ENCODE measurements around the gene SOHLH2. TPM values are rescaled to one million over a fixed set of nuclear protein-coding genes. Genes with fewer than 3 reads are reported as not detected.

The SOHLH2 gene, protein sequence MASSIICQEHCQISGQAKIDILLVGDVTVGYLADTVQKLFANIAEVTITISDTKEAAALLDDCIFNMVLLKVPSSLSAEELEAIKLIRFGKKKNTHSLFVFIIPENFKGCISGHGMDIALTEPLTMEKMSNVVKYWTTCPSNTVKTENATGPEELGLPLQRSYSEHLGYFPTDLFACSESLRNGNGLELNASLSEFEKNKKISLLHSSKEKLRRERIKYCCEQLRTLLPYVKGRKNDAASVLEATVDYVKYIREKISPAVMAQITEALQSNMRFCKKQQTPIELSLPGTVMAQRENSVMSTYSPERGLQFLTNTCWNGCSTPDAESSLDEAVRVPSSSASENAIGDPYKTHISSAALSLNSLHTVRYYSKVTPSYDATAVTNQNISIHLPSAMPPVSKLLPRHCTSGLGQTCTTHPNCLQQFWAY
- not detected in 2 replicates for total RNA-seq

DNA sequence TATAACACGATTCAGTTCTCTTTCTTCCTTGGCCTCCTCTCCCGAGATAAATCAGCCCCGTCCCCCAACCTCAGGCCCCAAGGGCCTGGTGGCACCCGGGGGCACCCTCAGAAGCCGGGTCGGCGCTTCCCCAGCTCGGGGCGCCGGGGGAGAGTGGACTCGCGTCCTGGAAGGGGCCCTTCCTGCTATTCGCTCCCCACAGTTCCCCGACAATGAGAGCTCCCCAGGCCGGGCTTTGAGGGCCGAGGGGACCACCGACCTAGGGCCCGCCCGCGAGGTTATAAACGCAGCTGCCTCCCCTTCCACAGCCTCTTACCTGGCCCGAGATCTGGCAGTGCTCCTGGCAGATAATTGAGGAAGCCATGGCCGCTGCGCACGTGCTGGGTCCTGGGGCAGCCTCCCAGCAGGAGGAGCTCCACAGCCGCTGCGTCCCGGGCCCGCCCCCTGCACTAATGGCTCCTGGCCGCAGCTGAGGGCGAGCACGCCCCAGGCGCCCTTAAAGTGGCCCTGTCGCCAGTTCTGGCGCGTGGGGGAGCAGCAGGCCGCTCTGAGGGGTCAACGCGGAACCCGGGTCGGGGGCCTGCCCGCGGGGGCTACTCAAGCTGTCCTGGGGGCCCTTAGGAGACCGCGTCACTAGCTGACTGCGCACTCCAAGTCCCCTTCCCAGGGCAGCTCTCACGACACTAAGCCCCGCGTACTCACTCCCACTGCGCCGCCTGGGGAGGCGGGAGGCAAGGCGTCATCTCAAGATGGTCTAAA lies at the start of gene SOHLH2:
TSS of gene SOHLH2 (minus strand) at position 394 of the 759 bp plus-strand sequence. CDS start at position 364, 30 bp downstream.
- intact Hi-C loops (cut with micrococcal nuclease): no loop called here

DNA sequence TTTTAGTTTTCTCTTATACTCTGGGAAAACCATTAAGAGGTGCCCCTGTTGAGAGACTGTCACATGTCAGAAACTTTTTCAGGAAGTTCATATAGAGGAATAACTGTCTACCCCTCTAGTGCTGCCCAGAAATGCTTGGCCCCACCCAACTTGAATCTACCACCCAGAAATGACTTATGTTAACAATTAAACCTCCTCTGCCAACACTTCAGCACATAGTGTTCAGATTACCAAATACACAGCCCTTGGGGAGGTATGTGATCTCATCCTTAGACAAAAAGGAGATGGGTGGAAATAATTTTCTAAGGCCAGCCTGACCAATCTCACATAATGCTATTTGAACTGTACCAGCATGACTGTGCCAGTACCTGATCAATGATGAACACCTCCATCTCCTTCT lies 47.6 kb upstream of the SOHLH2 start:
- intact Hi-C loops (cut with micrococcal nuclease): no loop called here

DNA sequence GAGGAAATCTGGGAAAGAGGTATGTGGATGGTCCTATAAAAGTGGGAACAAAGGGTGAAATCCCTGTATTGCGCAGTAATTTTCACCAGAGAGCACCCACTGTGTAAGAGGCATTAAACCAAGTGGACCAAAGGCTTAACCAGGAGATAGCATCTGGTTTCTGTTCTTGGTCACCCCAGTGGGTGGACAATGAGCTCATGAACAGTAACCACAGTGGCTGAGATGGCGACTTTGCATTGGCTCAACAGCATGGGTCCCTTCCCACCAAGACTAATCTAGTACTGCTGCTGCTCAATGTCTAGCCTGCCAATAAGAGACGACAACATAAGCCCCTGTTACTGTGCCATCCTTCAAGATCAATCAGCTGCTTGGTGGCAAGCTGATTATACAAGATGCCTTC lies 46.7 kb upstream of the SOHLH2 start:
- intact Hi-C loops (cut with micrococcal nuclease): no loop called here

- intact Hi-C loops (cut with micrococcal nuclease): no loop called here
Measured at GRCh38 chr13:36259361-36260137, 45.2 kb upstream of the SOHLH2 start.

GRCh38 chr13:36258831-36259230 lies 44.5 kb upstream of the SOHLH2 start:
- intact Hi-C loops (cut with micrococcal nuclease): no loop called here

- intact Hi-C loops (cut with micrococcal nuclease): no loop called here
Measured at GRCh38 chr13:36251526-36251925, 37.2 kb upstream of the SOHLH2 start.

DNA sequence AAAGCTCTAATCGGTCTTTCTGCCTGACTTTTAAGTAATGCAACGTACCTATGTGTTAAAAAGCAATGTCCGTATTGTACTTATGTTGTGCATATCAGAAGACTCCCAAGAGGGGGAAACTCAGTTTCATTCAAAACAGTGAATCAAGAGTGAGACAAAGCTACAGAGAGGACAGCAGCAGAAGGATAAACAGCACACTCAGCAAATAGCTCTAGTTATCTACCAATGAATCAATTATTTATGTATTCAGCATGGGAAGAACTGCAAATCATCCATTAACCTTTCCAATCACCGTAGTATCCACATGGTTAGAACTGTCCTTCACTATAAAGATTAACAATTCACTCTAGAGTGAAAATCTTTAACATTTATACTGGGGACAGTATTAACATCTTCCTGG lies 36.7 kb upstream of the SOHLH2 start:
- intact Hi-C loops (cut with micrococcal nuclease): no loop called here

DNA sequence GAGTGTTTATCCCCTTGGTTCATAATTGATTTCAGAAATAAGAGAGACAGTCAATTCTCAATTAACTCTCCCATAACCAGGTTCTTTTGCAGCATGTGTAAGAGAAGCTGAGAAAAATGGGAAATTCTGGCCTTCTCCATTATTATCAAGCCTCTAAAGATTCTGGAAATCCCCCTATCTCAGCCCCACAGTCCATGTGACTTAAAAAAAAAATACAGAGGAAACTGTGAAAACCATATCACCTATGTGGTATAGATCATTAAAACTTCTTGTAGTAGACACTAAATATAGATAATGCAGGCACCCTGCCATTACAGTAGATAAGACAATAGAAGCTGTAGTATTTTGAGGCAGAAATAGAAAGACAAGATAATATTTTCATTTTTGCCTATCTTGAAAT lies 34.3 kb upstream of the SOHLH2 start:
- intact Hi-C loops (cut with micrococcal nuclease): no loop called here

GRCh38 chr13:36244990-36245389 lies 30.6 kb upstream of the SOHLH2 start:
- intact Hi-C loops (cut with micrococcal nuclease): no loop called here

- intact Hi-C loops (cut with micrococcal nuclease): no loop called here
Measured at GRCh38 chr13:36244073-36244472, 29.7 kb upstream of the SOHLH2 start.

DNA sequence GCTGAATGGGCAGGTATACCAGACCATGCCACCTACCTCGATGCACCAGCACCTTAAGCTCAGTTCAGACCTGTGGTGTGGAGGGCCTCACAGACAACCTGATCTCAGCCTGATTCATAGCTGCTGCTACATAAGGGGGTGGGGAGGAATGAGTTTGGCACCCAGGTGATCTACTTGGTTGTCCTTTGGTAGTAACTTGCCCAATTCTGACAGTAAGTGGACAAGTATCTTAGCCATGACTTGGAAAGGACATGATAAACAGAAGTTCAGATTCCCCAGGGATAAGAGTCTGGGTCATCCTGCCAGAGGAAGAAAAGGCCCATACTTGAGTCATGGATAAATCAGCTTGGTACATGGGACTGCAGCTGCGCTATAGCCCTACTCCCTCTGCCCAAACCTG lies 28.4 kb upstream of the SOHLH2 start:
- intact Hi-C loops (cut with micrococcal nuclease): no loop called here

- intact Hi-C loops (cut with micrococcal nuclease): no loop called here
Measured at GRCh38 chr13:36231236-36231635, 16.9 kb upstream of the SOHLH2 start.

GRCh38 chr13:36224730-36225129 lies 10.4 kb upstream of the SOHLH2 start:
- intact Hi-C loops (cut with micrococcal nuclease): no loop called here

- intact Hi-C loops (cut with micrococcal nuclease): no loop called here
Measured at GRCh38 chr13:36219883-36220282, 5.5 kb upstream of the SOHLH2 start.

DNA sequence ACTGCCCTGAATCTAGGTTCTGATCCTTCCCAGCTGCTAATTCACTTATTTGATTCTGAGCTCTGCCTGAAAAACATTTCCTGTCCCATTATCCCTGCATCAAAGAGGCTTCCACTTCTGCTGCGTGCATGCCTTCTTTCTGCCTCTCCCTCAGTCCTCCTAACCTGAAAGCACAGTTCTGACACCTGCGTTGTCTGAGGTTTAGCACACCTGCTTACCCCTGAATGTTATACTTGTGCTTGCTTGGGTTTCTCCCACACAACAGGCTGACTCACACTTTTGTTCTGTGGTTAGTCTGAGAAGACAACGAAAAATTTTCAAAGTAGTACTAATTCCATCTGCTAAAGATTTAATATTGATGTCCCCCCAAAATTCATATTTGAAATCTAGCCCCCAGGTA lies 3.1 kb upstream of the SOHLH2 start:
- intact Hi-C loops (cut with micrococcal nuclease): no loop called here

GRCh38 chr13:36212789-36213188 lies 1.6 kb downstream of the SOHLH2 start:
- intact Hi-C loops (cut with micrococcal nuclease): no loop called here

DNA sequence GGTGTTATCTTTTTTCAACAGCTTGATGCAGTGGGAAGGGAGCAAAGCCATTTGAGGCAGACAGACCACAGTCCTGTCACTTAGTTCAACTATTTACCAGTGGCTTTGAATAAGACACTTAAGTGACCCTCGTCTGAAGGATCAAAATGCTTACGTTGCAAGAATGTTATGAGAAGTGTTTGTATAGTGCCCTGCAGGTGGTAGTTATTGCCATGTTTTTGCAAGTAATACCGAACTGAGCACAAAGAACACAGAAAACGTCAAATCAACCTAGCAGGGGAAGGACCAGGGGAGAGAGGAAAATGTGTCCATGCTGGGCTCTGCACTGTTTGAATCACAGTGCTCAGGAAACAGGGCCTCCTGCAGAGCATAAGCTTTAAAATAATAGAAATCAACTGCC lies 2.8 kb downstream of the SOHLH2 start:
- intact Hi-C loops (cut with micrococcal nuclease): no loop called here

DNA sequence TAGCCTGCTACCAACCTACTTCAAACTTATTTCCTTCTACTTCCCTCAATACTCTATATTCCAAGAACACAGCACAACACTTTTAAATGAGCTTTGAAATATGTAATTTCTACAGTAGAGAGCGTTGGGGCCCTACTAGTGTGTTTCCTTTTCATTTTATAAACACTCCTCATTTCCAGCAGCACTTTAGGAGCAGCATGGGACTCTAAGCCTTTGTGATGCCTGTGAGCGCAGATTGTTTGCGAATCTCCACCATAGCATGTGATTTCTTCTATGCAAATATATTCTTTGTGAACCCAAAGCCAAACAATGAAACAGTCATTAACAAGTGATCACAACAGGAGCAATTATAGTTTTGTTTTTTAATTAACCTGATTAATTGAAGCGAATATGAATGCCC lies 3.6 kb downstream of the SOHLH2 start:
- intact Hi-C loops (cut with micrococcal nuclease): no loop called here

DNA sequence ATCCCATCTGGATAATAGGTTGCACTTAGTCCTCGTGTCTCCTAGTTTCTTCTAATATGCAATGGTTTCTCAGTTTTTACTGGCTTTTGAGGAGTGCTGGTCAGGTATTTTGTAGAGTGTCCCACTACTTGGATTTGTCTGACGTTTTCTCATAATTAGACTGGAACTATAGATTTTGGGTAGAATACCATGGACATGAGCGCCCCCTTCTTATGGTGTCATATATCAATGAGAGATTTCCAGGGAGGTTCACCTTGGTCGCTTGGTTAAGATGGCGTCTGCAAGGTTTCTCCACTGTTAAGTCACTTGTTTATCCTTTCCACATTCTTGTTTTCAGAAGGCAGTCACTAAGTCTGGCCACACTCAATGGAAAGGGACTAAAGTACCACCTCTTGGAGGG lies 6.7 kb downstream of the SOHLH2 start:
- intact Hi-C loops (cut with micrococcal nuclease): no loop called here

DNA sequence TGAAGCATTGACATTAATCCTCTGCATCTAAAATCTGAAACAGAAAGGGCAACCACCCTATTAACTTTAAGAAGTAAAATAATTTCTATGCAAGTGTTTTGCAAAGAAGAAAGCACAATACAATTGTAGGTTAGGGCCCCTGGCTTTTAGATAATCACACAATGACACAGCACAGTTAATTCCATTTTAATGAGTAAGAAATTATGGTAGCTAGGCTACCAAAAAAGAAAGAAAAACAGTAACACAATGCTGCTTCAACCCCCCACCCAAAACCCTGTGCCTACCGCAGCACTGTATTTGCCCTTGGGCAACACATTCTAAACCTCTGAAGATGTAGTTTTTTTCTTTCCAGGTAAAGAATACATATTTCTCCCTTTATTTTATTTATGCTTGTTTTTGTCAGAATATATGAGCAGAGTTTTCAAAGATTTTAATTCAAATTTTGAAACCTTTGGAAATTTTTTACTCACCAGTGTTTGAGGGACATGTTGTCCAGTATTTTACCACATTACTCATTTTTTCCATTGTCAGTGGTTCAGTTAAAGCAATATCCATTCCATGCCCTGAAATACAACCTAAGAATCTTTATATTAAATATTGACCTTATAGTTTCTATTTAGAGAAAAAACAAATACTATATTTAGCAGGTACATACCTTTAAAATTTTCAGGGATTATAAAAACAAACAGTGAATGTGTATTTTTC lies 21.1 kb downstream of the SOHLH2 start:
- intact Hi-C loops (cut with micrococcal nuclease): no loop called here

DNA sequence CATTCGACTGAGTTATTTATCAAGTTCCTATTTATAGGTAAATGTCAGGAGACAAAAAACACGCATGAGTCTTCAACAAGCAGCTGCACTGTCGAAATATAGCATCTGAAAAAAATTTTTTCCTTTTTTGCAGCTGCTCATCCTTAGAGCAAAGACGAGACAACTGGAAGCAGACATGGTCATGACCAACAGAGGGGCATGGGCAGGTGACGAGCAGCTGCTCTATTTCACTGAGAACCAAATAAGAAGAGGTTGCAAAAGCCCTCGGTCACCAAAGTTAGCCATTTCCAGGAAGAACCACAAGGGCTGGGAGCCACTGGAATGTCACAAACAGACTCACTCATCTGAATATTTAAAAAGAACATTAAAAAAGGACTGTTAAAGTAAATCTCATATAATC lies 22.2 kb downstream of the SOHLH2 start:
- intact Hi-C loops (cut with micrococcal nuclease): no loop called here
